HS-5 (cell line): Measurements from ENCODE around the gene TNNT2.
A peak's percentile ranks its signal among the peaks of the same experiment; 100 is the strongest.

Experiments used
- DNase-seq: peaks from one replicate; pipeline ENCODE4 v3.0.0-alpha.2; 2012; ENCODE audit warnings: low read depth

TNNT2 gene

GRCh38 chr1:201403359-201403758 is 25.9 kb upstream of the TNNT2 start:
- no peak for DNase-seq

GRCh38 chr1:201401700-201402099 is 24.2 kb upstream of the TNNT2 start:
- no peak for DNase-seq

GRCh38 chr1:201400852-201401230 is 23.4 kb upstream of the TNNT2 start:
- no peak for DNase-seq

- no peak for DNase-seq
Observed at GRCh38 chr1:201400212-201400851, 22.9 kb upstream of the TNNT2 start.

- no peak for DNase-seq
Observed at GRCh38 chr1:201399352-201400126, 22.1 kb upstream of the TNNT2 start.

- no peak for DNase-seq
Observed at GRCh38 chr1:201399018-201399351, 21.5 kb upstream of the TNNT2 start, which contains the start of gene LAD1. Gene LAD1, minus strand, starts transcription at chr1:201399324. Its CDS starts 18 bp downstream, at chr1:201399306.

- no peak for DNase-seq
Observed at GRCh38 chr1:201397675-201398074, 20.2 kb upstream of the TNNT2 start.

GRCh38 chr1:201396861-201397464 is 19.5 kb upstream of the TNNT2 start:
- DNase-seq: no peak

GRCh38 chr1:201395936-201396335 is 18.5 kb upstream of the TNNT2 start:
- DNase-seq: no peak

GRCh38 chr1:201394591-201394990 is 17.1 kb upstream of the TNNT2 start:
- DNase-seq: no peak

GRCh38 chr1:201393076-201393475 is 15.6 kb upstream of the TNNT2 start:
- DNase-seq: no peak

GRCh38 chr1:201391651-201392511 is 14.4 kb upstream of the TNNT2 start:
- no peak for DNase-seq

GRCh38 chr1:201391225-201391624 is 13.7 kb upstream of the TNNT2 start:
- no peak for DNase-seq

- no peak for DNase-seq
Observed at GRCh38 chr1:201389051-201389450, 11.6 kb upstream of the TNNT2 start.

GRCh38 chr1:201386208-201386607 is 8.7 kb upstream of the TNNT2 start:
- DNase-seq: no peak

GRCh38 chr1:201385299-201385891 is 7.9 kb upstream of the TNNT2 start:
- no peak for DNase-seq

GRCh38 chr1:201384406-201384782 is 6.9 kb upstream of the TNNT2 start:
- DNase-seq: no peak

GRCh38 chr1:201383647-201384405 is 6.3 kb upstream of the TNNT2 start:
- DNase-seq: peak; percentile 88

GRCh38 chr1:201381130-201381529 is 3.6 kb upstream of the TNNT2 start:
- no peak for DNase-seq

- DNase-seq: no peak
Observed at GRCh38 chr1:201379733-201380242, 2.3 kb upstream of the TNNT2 start.

- no peak for DNase-seq
Observed at GRCh38 chr1:201378804-201379203, 1.3 kb upstream of the TNNT2 start.
